OCI-LY3 (cell line): ENCODE results near the gene CEBPE.
"Not testable (repeated sequence)": the region's sequence is repeated elsewhere in the genome, so short reads cannot be mapped to it uniquely, and the experiment has no call there.

Source experiments
- CTCF ChIP-seq: fragments of 200-600, 300-600 bp; sonication (generic); IDR thresholded peaks from 2 replicates; pipeline ENCODE4 v1.5.1; 2014; ENCODE audit warnings: antibody characterized with exemption, low read length, low read depth
- EZH2phosphoT487 ChIP-seq: fragments of 200-600 bp; shearing (Covaris generic); IDR thresholded peaks from 2 replicates; pipeline ENCODE4 v1.6.1; 2018; ENCODE audit warnings: antibody characterized with exemption, mixed run types, low read depth

GRCh38 chr14:23107620-23108019 is 11.4 kb downstream of the CEBPE start:
- not testable (repeated sequence) for TF ChIP-seq CTCF, EZH2phosphoT487
